ENCODE results near the gene TAS1R1. TPM values are rescaled to one million over a fixed set of nuclear protein-coding genes. Genes with fewer than 3 reads are reported as not detected.
A peak's percentile ranks its signal among the peaks of the same experiment; 100 is the strongest.

The TAS1R1 gene
- total RNA-seq, 4 donors from 2014 or later: not detected

DNA sequence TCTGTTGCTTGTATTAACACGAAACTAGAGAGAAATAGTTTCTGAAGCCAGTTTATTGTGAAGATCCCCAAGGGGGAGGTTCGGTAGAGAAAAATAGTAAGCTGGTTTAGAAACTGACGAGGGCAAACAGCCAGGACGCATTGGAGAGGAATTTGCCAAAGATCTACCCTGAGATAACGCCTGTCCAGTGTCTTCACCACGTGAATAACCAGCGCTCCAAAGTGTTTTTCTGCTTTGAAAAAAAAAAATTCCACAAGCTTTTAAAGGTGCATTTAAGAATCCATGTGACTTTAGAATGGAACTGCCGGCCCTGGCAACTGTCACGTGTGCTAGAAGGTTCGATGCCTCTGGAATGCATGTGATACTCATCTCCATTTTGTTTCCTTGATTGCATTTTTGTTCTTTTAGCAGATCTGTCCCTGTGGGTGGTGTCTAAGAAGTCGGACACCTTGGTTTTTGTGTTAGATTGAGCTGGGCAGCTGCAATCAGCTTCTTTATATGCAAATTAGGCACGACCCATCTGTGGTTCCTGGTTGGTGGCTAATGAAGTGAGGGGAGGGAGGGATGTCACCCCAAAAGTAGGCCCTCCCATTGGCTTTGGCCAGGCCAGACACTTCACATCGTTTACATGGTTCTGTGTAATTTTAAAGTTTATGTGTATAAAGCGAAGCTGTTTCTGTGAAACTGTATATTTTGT is 68.3 kb downstream of the TAS1R1 start:
- H3K27ac ChIP-seq: no peak overlapping the region

DNA sequence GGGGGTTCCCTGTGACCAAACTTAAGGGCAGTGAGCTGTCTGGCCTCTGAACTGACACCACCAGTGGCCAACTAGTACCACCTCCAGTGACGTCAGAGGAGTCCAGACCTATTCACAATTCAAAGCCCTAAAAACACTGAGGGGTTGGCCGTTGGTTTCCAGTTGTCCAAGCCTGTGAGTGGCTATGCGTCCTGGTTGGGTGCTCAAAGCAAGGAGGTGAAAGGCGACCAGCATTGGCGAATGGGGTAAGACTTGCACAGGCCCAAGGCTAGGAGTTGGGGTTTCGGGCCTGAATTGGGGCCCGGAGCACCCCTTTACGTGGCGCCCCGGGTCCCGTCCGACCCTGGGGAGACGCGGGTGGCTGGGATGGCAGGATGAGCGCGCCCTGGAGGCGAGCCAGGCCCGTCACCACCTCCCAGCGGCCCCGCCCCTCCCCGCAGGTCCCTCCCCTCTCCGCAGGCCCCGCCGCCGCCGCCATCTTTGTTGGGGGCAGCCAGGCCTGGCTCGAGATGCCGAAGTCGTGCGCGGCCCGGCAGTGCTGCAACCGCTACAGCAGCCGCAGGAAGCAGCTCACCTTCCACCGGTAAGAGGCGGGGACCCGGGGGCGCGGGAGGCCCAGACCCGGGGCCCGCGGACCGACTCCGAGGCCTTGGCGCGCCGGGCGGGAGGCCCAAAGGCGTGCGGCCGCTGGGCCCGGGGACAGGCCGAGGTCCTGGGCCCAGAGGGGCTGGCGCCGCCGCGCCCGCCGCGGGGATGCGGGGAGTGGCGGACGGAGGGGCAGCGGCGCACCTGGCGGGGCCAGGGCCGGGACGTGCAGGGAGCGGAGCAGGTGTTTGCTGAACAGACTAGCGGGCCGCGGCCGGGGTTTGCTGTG is 69.8 kb downstream of the TAS1R1 start, which contains the start of gene THAP3:
THAP3 (plus strand) TSS at position 159 of the 874 bp plus-strand sequence; CDS start at position 510, 351 bp downstream.
- H3K27me3 ChIP-seq: no peaks in the 10 kb centered on the region
- peak within 1 kb of the TSS; percentile 80 to 90 (median 83) for H3K27ac ChIP-seq
- peak; percentile 87 to 94 (median 93) for DNase-seq
- peaks cover 0 to 20% (median 9%) of the 10 kb centered on the region in 4 donors for H3K4me1 ChIP-seq
- TF ChIP-seq, protein P1, sequence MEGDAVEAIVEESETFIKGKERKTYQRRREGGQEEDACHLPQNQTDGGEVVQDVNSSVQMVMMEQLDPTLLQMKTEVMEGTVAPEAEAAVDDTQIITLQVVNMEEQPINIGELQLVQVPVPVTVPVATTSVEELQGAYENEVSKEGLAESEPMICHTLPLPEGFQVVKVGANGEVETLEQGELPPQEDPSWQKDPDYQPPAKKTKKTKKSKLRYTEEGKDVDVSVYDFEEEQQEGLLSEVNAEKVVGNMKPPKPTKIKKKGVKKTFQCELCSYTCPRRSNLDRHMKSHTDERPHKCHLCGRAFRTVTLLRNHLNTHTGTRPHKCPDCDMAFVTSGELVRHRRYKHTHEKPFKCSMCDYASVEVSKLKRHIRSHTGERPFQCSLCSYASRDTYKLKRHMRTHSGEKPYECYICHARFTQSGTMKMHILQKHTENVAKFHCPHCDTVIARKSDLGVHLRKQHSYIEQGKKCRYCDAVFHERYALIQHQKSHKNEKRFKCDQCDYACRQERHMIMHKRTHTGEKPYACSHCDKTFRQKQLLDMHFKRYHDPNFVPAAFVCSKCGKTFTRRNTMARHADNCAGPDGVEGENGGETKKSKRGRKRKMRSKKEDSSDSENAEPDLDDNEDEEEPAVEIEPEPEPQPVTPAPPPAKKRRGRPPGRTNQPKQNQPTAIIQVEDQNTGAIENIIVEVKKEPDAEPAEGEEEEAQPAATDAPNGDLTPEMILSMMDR (IDR thresholded peaks at IDR 0.05): peak in 2 of 6 experiments; percentile 12 to 28
- TF ChIP-seq POLR2A (IDR thresholded peaks at IDR 0.05): peak in 1 of 2 donors; percentile 24
- peak within 1 kb of the TSS; percentile 82 to 89 (median 86) for H3K4me3 ChIP-seq
- H3K36me3 ChIP-seq: peaks cover 0 to 54% (median 0%) of the 10 kb centered on the region in 3 donors
- no peaks in the 10 kb centered on the region for H3K9me3 ChIP-seq

More for the DNA sequence above, 68.3 kb downstream of the TAS1R1 start:
- no peak for DNase-seq
- Histone ChIP-seq H3K4me3 (no peak overlapping the region), H3K9me3 (no peaks in the 10 kb centered on the region), H3K4me1 (peaks cover 0 to 20% (median 9%) of the 10 kb centered on the region in 4 donors), H3K27me3 (no peaks in the 10 kb centered on the region), H3K36me3 (peaks cover 0 to 48% (median 0%) of the 10 kb centered on the region in 3 donors)
- TF ChIP-seq, protein P1 (IDR thresholded peaks at IDR 0.05): no peak
- no peak for TF ChIP-seq POLR2A (IDR thresholded peaks at IDR 0.05)

DNA sequence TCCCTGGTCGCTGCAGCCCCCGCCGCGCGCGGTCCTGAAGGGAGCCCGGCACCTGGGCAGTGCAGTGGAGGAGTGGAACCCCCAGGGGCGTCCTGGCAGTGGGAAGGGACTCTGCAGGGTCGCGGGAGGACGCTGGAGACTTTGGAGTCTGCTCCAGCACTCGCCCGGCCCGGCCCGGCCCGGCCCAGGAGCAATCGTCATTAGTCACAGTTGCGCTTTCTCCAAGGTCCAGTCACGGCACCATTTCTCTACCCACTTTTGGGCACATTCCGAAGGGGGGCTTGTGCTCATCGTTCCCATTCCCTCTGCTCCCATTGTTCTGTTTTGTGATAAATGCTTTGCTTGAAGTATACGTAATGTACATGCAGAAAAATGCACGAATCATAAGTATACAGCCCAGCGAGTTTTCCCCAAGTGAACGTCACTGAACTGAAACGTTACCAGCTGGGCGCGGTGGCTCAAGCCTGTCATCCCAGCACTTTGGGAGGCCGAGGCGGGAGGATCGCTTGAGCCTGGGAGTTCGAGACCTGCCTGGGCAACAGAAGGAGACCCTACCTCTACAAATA is 70.6 kb downstream of the TAS1R1 start:
- Histone ChIP-seq H3K27me3 (no peaks in the 10 kb centered on the region), H3K4me3 (peak overlapping the region; percentile 82 to 89 (median 86)), H3K36me3 (peaks cover 0 to 54% (median 0%) of the 10 kb centered on the region in 3 donors), H3K27ac (peak overlapping the region; percentile 80 to 90 (median 83)), H3K4me1 (peaks cover 0 to 20% (median 9%) of the 10 kb centered on the region in 4 donors), H3K9me3 (no peaks in the 10 kb centered on the region)
- DNase-seq: no peak
- TF ChIP-seq, protein P1 (IDR thresholded peaks at IDR 0.05): no peak
- no peak for TF ChIP-seq POLR2A (IDR thresholded peaks at IDR 0.05)

DNA sequence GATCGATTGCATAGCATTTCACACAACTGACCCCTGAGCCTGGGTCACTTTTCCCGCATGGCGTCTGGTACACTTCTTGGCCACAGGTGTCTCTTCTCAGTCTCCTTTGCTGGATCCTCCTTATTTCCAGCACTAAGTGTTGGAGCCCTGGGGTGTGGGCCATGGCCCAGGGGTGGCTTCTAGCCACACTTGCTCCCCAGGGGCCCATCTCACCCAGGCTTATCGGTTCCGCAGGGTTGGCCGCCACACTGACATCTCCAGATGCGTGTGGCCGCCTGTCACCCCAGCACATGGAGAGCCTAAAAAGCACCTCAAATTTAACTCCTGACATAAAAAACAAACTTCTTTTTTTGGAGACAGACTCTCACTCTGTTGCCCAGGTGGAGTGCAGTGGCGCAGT is 71.9 kb downstream of the TAS1R1 start:
- TF ChIP-seq, protein P1 (IDR thresholded peaks at IDR 0.05): no peak
- no peak for TF ChIP-seq POLR2A (IDR thresholded peaks at IDR 0.05)
- Histone ChIP-seq H3K4me3 (no peak overlapping the region), H3K4me1 (peaks cover 0 to 20% (median 9%) of the 10 kb centered on the region in 4 donors), H3K27ac (no peak overlapping the region), H3K27me3 (no peaks in the 10 kb centered on the region), H3K36me3 (peaks cover 0 to 53% (median 0%) of the 10 kb centered on the region in 3 donors), H3K9me3 (no peaks in the 10 kb centered on the region)
- DNase-seq: no peak

DNA sequence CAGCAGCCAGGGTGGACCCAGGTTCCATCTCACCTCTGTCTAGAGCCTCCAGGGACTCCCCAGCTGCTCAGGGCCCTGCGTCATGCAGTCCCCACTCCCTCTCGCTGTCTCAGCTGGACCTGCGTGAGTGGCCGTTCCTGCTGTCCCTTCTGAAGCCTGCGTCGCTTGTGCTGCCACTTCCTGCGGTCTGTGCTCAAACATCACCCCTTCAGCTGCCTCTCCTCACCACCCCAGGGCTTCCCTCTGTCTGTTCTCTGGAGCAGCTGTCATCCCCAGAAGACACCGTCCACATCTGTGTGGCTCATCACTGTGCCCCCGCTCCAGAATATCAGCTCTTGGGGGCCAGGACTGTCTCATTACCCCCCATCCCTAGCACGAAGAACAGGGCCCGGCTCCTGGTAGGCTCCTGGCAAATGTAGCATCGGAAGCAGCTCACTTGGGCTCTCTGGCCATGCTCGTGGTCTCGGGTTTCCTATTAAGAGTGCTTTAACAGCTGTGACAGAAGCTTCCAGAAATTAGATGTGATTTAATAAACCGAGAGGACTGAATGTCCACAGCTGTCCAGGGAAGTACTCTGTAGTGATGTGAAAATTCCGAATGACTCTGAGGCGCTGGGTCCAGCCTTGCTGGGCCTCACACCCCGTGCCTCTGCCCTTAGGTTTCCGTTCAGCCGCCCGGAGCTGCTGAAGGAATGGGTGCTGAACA is 72.9 kb downstream of the TAS1R1 start:
- H3K9me3 ChIP-seq: no peaks in the 10 kb centered on the region
- H3K27me3 ChIP-seq: no peaks in the 10 kb centered on the region
- H3K36me3 ChIP-seq: peaks cover 0 to 54% (median 0%) of the 10 kb centered on the region in 3 donors
- TF ChIP-seq, protein P1 (IDR thresholded peaks at IDR 0.05): no peak
- no peak for TF ChIP-seq POLR2A (IDR thresholded peaks at IDR 0.05)
- no peak overlapping the region for H3K4me3 ChIP-seq
- DNase-seq: no peak
- H3K27ac ChIP-seq: no peak overlapping the region
- peaks cover 0 to 20% (median 9%) of the 10 kb centered on the region in 4 donors for H3K4me1 ChIP-seq
